ENCODE results near the gene PRR7.

The PRR7 gene

DNA sequence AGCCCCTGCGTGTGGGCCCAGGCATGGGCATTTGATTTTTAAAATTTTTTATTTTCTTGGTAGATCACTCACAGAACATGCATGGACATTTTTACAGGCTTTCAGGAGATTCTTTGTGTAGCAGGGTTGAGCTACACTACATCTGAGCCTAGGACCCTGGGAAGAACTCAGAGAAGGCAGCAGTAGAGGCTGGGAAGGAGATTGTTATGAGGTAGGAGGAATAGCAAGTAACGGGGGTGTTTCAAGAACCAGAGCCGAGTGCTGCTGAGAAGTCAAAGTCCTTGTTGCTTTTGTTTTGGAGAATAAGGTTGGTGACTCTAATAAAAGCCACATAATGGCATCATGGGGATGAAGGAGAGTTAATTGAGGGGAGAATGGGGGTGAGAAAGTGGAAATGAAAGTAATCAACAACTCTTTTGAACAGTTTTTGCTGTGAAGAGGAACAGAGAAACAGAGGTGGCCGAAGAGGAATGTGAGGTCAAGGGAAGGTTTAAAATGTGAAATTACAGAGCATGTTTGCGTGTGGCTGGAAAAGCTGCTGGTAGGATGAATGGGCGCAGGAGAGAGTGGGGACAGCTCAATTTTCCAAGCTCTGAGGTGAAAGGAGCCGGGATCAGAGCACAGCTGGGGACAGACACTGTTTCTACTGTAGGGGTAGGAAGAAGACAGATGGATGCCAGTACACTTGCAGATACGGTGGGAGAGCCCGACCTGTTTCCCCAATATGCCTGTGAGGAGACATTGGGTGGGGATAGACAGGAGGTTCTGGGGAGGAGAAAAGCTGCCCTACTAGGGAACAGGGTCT lies 55.5 kb downstream of the PRR7 start:
- DNase-seq: no peak

DNA sequence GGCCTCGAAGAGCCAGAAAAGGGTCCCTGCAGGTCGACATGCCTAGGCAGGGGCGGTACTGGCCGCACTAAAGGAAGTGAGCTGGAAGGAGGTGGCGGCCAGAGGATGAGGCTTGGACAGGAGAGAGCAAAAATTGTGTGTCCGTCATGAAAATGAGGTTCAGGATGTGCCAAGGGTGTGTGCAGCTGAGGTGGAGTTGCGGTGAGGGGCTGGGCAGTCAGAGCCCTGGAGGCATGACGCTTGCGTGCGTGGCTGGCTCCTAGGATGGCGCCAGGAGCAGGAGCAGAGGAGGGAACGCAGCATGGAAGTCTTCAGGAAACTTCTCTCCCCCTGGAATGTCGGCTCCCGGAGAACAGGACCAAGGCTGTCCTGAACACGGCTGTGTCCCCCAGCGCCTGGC lies 56.3 kb downstream of the PRR7 start:
- DNase-seq: no peak

DNA sequence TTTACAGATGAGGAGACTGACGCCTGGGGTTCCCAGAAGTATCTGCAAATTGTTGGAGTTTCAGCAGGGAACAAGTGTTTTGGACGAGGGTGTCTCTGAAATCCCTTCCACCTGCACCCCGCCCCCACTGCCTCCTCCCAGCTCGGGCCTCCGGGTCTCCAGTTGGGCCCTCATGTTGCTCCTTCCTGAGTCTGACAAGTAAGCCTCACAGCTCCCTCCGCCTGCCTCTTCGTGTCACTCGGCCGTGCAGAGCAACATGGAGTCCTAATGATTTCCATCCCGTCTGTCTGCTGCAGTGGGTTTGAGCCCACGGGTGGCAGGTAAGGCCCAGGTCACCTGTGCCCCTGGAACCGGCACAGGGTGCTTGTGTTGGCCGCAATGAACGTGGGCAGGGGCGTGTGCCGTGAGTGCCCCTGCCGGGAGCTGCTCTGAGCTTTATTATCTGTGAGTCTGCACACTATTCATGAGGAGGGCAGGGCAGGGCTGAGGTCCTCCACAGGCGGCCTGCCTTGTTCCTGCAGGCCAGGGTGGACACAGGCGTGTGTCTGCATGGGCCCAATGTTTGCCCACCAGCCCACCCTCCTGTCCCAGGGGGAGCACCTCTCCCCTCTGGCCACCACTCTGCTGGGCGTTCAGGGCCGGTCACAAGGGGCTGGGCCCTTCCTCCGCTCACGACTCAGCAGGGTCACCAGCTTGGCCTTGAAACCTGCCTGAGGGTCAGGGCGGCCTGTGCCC lies 56.9 kb downstream of the PRR7 start:
- DNase-seq: no peak

DNA sequence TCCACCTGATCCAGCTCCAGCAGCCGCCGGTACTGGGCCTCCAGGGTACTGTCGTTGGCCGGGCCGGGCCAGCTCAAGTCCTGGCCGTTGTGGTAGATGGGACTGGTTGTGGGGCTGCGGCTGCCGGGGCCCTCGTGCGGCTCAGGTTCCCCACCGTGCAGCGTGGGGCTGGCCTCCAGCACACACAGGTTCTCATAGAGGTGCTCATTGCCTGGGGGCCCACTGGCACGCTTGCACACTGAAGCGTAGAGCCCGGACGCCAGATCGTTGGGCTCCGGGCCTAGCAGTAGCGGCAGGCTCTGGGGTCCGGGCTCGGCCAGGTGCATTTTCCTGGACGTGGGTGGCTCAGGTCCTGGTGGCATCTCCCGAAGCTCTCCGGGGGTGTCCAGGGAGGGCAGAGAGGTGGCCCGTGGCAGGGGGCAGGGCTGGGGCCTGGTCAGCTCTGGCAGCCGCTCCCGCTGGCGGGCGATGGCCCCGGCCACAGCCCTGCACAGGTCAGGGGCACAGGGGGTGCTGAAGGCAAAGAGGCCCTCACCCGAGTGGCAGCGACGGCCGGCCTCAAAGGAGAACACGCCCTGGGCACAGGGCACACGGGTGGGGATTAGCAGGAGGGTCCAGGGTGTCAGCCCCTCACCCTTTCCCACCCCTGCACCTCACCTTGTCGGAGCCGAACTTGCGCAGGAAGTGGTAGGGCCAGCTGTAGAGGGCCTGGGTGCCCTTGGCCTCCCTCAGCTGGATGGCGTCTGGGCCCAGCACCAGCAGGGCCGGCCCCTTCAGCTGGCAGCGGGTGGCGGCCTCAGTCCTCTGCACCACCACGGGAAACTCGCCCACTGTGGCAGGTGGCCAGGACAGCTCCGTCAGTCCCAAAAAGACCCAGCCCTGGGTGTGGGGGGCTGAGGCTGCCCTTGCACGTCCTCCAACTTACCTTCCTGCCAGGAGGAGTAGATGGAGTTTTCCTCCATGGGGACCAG lies 57.8 kb downstream of the PRR7 start:
- no peak for DNase-seq

DNA sequence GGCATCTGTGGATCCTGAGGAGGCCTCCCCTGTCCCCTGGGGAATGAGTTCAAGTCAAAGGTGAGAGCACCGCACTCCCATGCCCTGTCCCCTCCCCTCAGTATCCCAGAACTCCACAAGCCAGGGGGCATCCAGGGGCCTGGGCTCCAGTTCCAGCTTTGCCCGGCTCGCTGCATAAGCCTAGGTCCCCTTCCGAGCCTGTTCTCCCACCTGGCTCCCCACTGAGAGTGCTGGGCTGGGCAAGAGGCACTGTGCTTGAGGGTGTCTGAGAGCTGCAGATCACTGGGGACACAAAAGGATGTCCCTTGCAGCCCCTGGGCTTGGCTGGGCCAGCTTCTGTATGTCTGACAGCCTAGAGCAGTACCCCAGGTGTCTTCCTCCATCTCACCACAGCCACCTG lies 58.5 kb downstream of the PRR7 start:
- DNase-seq: no peak
